HCT116 (cell line): ENCODE results near the gene FOXJ1. TPM values are rescaled to one million over a fixed set of nuclear protein-coding genes. Genes with fewer than 3 reads are reported as not detected.

Experiments
- ATAC-seq: fragments of 200-7000 bp; cut with Tn5 transposase; 2 replicates; pipeline ENCODE4 v1.9.1; 2020; ENCODE audit warnings: mild to moderate bottlenecking, moderate library complexity
- BruUV-seq: library from RNA; stranded (reverse); fragments of 400-500 nt; replicated peaks from 2 replicates; lab custom pipeline; 2021; lab: Mats Ljungman, UMichigan
- CTCF ChIA-PET: fragments of 300-600 bp; sonication (Branson Sonifier 250); formaldehyde crosslinking; loops from one replicate; lab custom pipeline; 2021; ENCODE audit warnings: antibody characterized with exemption; lab: Charles Lee
- POLR2A ChIA-PET: fragments of 300-600, 350-600 bp; sonication (Branson Sonifier 250); formaldehyde crosslinking; loops from one replicate; lab custom pipeline; 2021; ENCODE audit warnings: antibody characterized with exemption; lab: Charles Lee
- RAD21 ChIA-PET, 2 experiments: fragments of 300-600 bp; sonication (Branson Sonifier 250); formaldehyde crosslinking; loops; one replicate each; lab custom pipeline; 2023; ENCODE audit warnings: low total read pairs in 2 of 2; ENCODE audit not compliant: uncharacterized antibody in 2 of 2, unreplicated experiment in 2 of 2, low non-redundant PET in 1 of 2; lab: Charles Lee
- DNase-seq: peaks from one replicate; pipeline ENCODE4 v3.0.0-alpha.2; 2010; ENCODE audit warnings: low read depth, low spot score
- H2AFZ ChIP-seq: fragments of 200-600 bp; shearing (Covaris generic), sonication (generic); 2 replicates; pipeline ENCODE4 v1.6.1; 2017; ENCODE audit warnings: low read depth, mixed run types, mixed read lengths, antibody characterized with exemption, low read length; ENCODE audit not compliant: poor library complexity, severe bottlenecking
- H3K27ac ChIP-seq: 2 replicates; pipeline ENCODE4 v1.5.1; 2012; ENCODE audit warnings: low read depth, low read length
- H3K27me3 ChIP-seq: fragments of 200-600 bp; sonication (generic); 2 replicates; pipeline ENCODE4 v1.6.1; 2016; ENCODE audit warnings: mixed run types, low read length, mixed read lengths; ENCODE audit not compliant: insufficient read depth
- H3K36me3 ChIP-seq, 2 experiments: fragments of 200-500 bp in 1 of 2; fragments of 200-600 bp in 1 of 2; sonication (Bioruptor generic) in 1 of 2; sonication (generic) in 1 of 2; 2 replicates each; pipeline versions ENCODE4 v1.5.1 to v1.6.1; 2014 to 2016; ENCODE audit warnings: low read length in 2 of 2, inconsistent platforms in 1 of 2, mixed read lengths in 1 of 2, mixed run types in 1 of 2; ENCODE audit not compliant: insufficient read depth in 2 of 2, control insufficient read depth in 1 of 2
- H3K4me1 ChIP-seq, 2 experiments: fragments of 200-600 bp in 1 of 2; sonication (generic) in 1 of 2; 2 replicates each; pipeline versions ENCODE4 v1.5.1 to v1.6.1; 2012 to 2017; ENCODE audit warnings: low read length in 2 of 2, inconsistent platforms in 1 of 2, mild to moderate bottlenecking in 1 of 2, mixed read lengths in 1 of 2, mixed run types in 1 of 2, moderate library complexity in 1 of 2; ENCODE audit not compliant: insufficient read depth in 2 of 2, control insufficient read depth in 1 of 2
- H3K4me2 ChIP-seq: fragments of 200-600 bp; sonication (generic); 2 replicates; pipeline ENCODE4 v1.6.1; 2017; ENCODE audit warnings: mixed run types, low read length, mixed read lengths
- H3K4me3 ChIP-seq, 2 experiments: fragments of 200-600 bp in 1 of 2; sonication (generic) in 1 of 2; replicated peaks in 1 of 2; 2 replicates each; pipeline ENCODE4 v1.5.1; 2011 to 2016; ENCODE audit warnings: low read length in 2 of 2, control low read depth in 1 of 2, low read depth in 1 of 2, mild to moderate bottlenecking in 1 of 2, mixed read lengths in 1 of 2, mixed run types in 1 of 2
- H3K79me2 ChIP-seq: fragments of 200-600 bp; sonication (generic); 2 replicates; pipeline ENCODE4 v1.6.1; 2017; ENCODE audit warnings: mild to moderate bottlenecking, mixed run types, low read length, moderate library complexity, mixed read lengths; ENCODE audit not compliant: insufficient read depth
- H3K9ac ChIP-seq: fragments of 200-600 bp; sonication (generic); 2 replicates; pipeline ENCODE4 v1.6.1; 2016; ENCODE audit warnings: low read length, mixed read lengths
- H3K9me2 ChIP-seq: fragments of 200-600 bp; sonication (generic), shearing (Covaris generic); 2 replicates; pipeline ENCODE4 v1.6.1; 2017; ENCODE audit warnings: mixed run types, mild to moderate bottlenecking, moderate library complexity; ENCODE audit not compliant: insufficient read depth
- H3K9me3 ChIP-seq, 2 experiments: fragments of 200-500 bp in 1 of 2; fragments of 200-600 bp in 1 of 2; sonication (Bioruptor generic) in 1 of 2; sonication (generic) in 1 of 2; 2 replicates each; pipeline ENCODE4 v1.6.1; 2014 to 2017; ENCODE audit warnings: low read length in 2 of 2, mixed read lengths in 2 of 2, inconsistent platforms in 1 of 2, low read depth in 1 of 2, mild to moderate bottlenecking in 1 of 2, mixed run types in 1 of 2, moderate library complexity in 1 of 2; ENCODE audit not compliant: control insufficient read depth in 1 of 2, insufficient read depth in 1 of 2
- H4K20me1 ChIP-seq: fragments of 200-600 bp; sonication (generic), shearing (Covaris generic); 2 replicates; pipeline ENCODE4 v1.6.1; 2017; ENCODE audit warnings: mixed run types, mild to moderate bottlenecking, moderate library complexity; ENCODE audit not compliant: insufficient read depth
- CBX3 ChIP-seq: IDR thresholded peaks from 2 replicates; pipeline ENCODE4 v1.6.1; 2012; ENCODE audit warnings: low read depth
- CEBPB ChIP-seq: IDR thresholded peaks from 2 replicates; pipeline ENCODE4 v1.6.1; 2012; ENCODE audit warnings: low read depth
- EGR1 ChIP-seq: IDR thresholded peaks from 2 replicates; pipeline ENCODE4 v1.6.1; 2012; ENCODE audit warnings: low read depth
- ELF1 ChIP-seq: IDR thresholded peaks from 2 replicates; pipeline ENCODE4 v1.6.1; 2012; ENCODE audit warnings: low read depth, borderline replicate concordance
- EZH2phosphoT487 ChIP-seq: fragments of 200-600 bp; IDR thresholded peaks from 2 replicates; pipeline ENCODE4 v1.6.1; 2018; ENCODE audit warnings: antibody characterized with exemption, borderline replicate concordance
- JUND ChIP-seq: IDR thresholded peaks from 2 replicates; pipeline ENCODE4 v1.6.1; 2012
- MAX ChIP-seq: IDR thresholded peaks from 2 replicates; pipeline ENCODE4 v1.6.1; 2012
- POLR2AphosphoS5 ChIP-seq: IDR thresholded peaks from 2 replicates; pipeline ENCODE4 v1.6.1; 2011; ENCODE audit warnings: mild to moderate bottlenecking, low read depth, low read length, moderate library complexity
- RAD21 ChIP-seq: IDR thresholded peaks from 2 replicates; pipeline ENCODE4 v1.6.1; 2012; ENCODE audit warnings: low read depth, mild to moderate bottlenecking
- SIN3A ChIP-seq: IDR thresholded peaks from 2 replicates; pipeline ENCODE4 v1.6.1; 2012; ENCODE audit warnings: low read depth
- SP1 ChIP-seq: IDR thresholded peaks from 2 replicates; pipeline ENCODE4 v1.6.1; 2012; ENCODE audit warnings: low read depth
- SRF ChIP-seq: IDR thresholded peaks from 2 replicates; pipeline ENCODE4 v1.6.1; 2012; ENCODE audit warnings: low read depth
- TCF7L2 ChIP-seq: IDR thresholded peaks from 2 replicates; pipeline ENCODE4 v1.7.0; 2011; ENCODE audit warnings: borderline replicate concordance, inconsistent platforms; ENCODE audit not compliant: insufficient read depth, insufficient read length; ENCODE audit errors: extremely low read depth
- ZFX ChIP-seq: fragments of 450-650 bp; IDR thresholded peaks from 2 replicates; pipeline ENCODE4 v1.6.1; 2017
- ZNF274 ChIP-seq: fragments of 200-500 bp; sonication (Bioruptor generic); IDR thresholded peaks from 2 replicates; pipeline ENCODE4 v1.6.1; 2014; ENCODE audit warnings: mild to moderate bottlenecking, low read depth, low read length, inconsistent platforms
- intact Hi-C: fragments of 100-400 bp; cut with micrococcal nuclease; formaldehyde crosslinking; loops from 2 replicates; pipeline ENCODE4 v1.10.0; 2022
- total RNA-seq: library from RNA; stranded (reverse); gene quantifications from one replicate; pipeline ENCODE4 v1.2.1, GENCODE V29; 2021; ENCODE audit not compliant: unreplicated experiment
- TF ChIP-seq, protein P1 (sequence below): IDR thresholded peaks from 2 replicates; pipeline ENCODE4 v1.6.1; 2011; ENCODE audit warnings: mild to moderate bottlenecking, low read length, moderate library complexity; ENCODE audit not compliant: insufficient replicate concordance; ENCODE audit errors: extremely low read depth
- TF ChIP-seq, protein P2 (sequence below): IDR thresholded peaks from 2 replicates; pipeline ENCODE4 v1.6.1; 2012
- TF ChIP-seq, protein P3 (sequence below): IDR thresholded peaks from 2 replicates; pipeline ENCODE4 v1.6.1; 2012; ENCODE audit warnings: low read depth

FOXJ1 gene
- total RNA-seq, 1 experiment from 2014 or later = 0.61 TPM

GRCh38 chr17:76151896-76152454 is 10.9 kb upstream of the FOXJ1 start:
- ATAC-seq = no peak
- Histone ChIP-seq H3K27ac (no peak overlapping the region), H3K36me3 (no peaks in the 10 kb centered on the region), H3K79me2 (no peaks in the 10 kb centered on the region), H3K4me3 (no peak overlapping the region), H4K20me1 (no peaks in the 10 kb centered on the region), H3K4me2 (no peak overlapping the region), H3K9me2 (no peaks in the 10 kb centered on the region), H3K9me3 (no peaks in the 10 kb centered on the region), H3K9ac (no peak overlapping the region), H2AFZ (no peak overlapping the region), H3K4me1 (no peaks in the 10 kb centered on the region), H3K27me3 (no peaks in the 10 kb centered on the region)
- BruUV-seq = no TSS peak
- TF ChIP-seq ELF1 = no peak
- TF ChIP-seq CEBPB = no peak
- TF ChIP-seq, protein P1, sequence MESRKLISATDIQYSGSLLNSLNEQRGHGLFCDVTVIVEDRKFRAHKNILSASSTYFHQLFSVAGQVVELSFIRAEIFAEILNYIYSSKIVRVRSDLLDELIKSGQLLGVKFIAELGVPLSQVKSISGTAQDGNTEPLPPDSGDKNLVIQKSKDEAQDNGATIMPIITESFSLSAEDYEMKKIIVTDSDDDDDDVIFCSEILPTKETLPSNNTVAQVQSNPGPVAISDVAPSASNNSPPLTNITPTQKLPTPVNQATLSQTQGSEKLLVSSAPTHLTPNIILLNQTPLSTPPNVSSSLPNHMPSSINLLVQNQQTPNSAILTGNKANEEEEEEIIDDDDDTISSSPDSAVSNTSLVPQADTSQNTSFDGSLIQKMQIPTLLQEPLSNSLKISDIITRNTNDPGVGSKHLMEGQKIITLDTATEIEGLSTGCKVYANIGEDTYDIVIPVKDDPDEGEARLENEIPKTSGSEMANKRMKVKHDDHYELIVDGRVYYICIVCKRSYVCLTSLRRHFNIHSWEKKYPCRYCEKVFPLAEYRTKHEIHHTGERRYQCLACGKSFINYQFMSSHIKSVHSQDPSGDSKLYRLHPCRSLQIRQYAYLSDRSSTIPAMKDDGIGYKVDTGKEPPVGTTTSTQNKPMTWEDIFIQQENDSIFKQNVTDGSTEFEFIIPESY = no peak
- no peak for TF ChIP-seq SP1
- no peak for TF ChIP-seq POLR2AphosphoS5
- no peak for TF ChIP-seq EZH2phosphoT487
- no peak for TF ChIP-seq SRF
- TF ChIP-seq ZFX = no peak
- TF ChIP-seq RAD21 = no peak
- no peak for TF ChIP-seq ZNF274
- no peak for TF ChIP-seq CBX3
- TF ChIP-seq TCF7L2 = no peak
- TF ChIP-seq, protein P2, sequence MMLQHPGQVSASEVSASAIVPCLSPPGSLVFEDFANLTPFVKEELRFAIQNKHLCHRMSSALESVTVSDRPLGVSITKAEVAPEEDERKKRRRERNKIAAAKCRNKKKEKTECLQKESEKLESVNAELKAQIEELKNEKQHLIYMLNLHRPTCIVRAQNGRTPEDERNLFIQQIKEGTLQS = no peak
- no peak for TF ChIP-seq SIN3A
- TF ChIP-seq EGR1 = no peak
- no peak for TF ChIP-seq JUND
- TF ChIP-seq MAX = no peak
- TF ChIP-seq, protein P3, sequence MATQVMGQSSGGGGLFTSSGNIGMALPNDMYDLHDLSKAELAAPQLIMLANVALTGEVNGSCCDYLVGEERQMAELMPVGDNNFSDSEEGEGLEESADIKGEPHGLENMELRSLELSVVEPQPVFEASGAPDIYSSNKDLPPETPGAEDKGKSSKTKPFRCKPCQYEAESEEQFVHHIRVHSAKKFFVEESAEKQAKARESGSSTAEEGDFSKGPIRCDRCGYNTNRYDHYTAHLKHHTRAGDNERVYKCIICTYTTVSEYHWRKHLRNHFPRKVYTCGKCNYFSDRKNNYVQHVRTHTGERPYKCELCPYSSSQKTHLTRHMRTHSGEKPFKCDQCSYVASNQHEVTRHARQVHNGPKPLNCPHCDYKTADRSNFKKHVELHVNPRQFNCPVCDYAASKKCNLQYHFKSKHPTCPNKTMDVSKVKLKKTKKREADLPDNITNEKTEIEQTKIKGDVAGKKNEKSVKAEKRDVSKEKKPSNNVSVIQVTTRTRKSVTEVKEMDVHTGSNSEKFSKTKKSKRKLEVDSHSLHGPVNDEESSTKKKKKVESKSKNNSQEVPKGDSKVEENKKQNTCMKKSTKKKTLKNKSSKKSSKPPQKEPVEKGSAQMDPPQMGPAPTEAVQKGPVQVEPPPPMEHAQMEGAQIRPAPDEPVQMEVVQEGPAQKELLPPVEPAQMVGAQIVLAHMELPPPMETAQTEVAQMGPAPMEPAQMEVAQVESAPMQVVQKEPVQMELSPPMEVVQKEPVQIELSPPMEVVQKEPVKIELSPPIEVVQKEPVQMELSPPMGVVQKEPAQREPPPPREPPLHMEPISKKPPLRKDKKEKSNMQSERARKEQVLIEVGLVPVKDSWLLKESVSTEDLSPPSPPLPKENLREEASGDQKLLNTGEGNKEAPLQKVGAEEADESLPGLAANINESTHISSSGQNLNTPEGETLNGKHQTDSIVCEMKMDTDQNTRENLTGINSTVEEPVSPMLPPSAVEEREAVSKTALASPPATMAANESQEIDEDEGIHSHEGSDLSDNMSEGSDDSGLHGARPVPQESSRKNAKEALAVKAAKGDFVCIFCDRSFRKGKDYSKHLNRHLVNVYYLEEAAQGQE = no peak
- DNase-seq = no peak
- CTCF ChIA-PET = interaction anchor here (0.6 to 2.2 kb wide), 3 partner anchors 30 to 909 kb away, joined by 3 to 8 read pairs (median 4); no protein-coding TSS in a partner anchor
- RAD21 ChIA-PET = no interaction called here
- POLR2A ChIA-PET = no interaction called here
- intact Hi-C loops = no loop called here
